K562 (cell line): ENCODE measurements around the gene PPP2R5A. TPM values are rescaled to one million over a fixed set of nuclear protein-coding genes. Genes with fewer than 3 reads are reported as not detected.
A peak's percentile ranks its signal among the peaks of the same experiment; 100 is the strongest.

Experiments
- BCOR ChIP-seq: fragments of 450-650 bp; IDR thresholded peaks from 2 replicates; pipeline ENCODE4 v1.6.1; 2016
- CAMTA2 ChIP-seq: fragments of 250-450 bp; sonication (Bioruptor Pico); conservative IDR thresholded peaks from 2 replicates; pipeline ENCODE4 v1.5.1; 2022
- ESRRB ChIP-seq: fragments of 250-450 bp; sonication (Bioruptor Pico); IDR thresholded peaks from 2 replicates; pipeline ENCODE4 v1.5.0; 2020; ENCODE audit warnings: mild to moderate bottlenecking, moderate library complexity, borderline replicate concordance
- FUS ChIP-seq: fragments of 200-400 bp; formaldehyde crosslinking; optimal IDR thresholded peaks from 2 replicates; pipeline ENCODE3; 2017; ENCODE audit warnings: low read depth, low read length
- HIVEP1 ChIP-seq: fragments of 250-450 bp; sonication (Bioruptor Pico); IDR thresholded peaks from 2 replicates; pipeline ENCODE4 v1.4.0; 2020; ENCODE audit warnings: mild to moderate bottlenecking
- LEF1 ChIP-seq: fragments of 450-650 bp; IDR thresholded peaks from 2 replicates; pipeline ENCODE4 v1.6.1; 2016; ENCODE audit warnings: mild to moderate bottlenecking
- MECOM ChIP-seq: fragments of 250-450 bp; sonication (Bioruptor Pico); IDR thresholded peaks from 2 replicates; pipeline ENCODE4 v1.8.0; 2022; ENCODE audit warnings: inconsistent platforms
- MEF2D ChIP-seq: conservative IDR thresholded peaks from 2 replicates; pipeline ENCODE4 v1.6.1; 2016; ENCODE audit warnings: low read depth, missing genetic modification characterization, missing compliant biosample characterization
- RBM34 ChIP-seq: fragments of 200-400 bp; formaldehyde crosslinking; IDR thresholded peaks from 2 replicates; pipeline ENCODE4 v1.6.1; 2018; ENCODE audit warnings: low read length, borderline replicate concordance; ENCODE audit not compliant: insufficient read depth
- RERE ChIP-seq: sonication (generic); formaldehyde crosslinking; IDR thresholded peaks from 2 replicates; pipeline ENCODE4 v1.8.0; 2023; ENCODE audit warnings: missing genetic modification reagents, mild to moderate bottlenecking, borderline replicate concordance
- SOX6 ChIP-seq: fragments of 450-650 bp; IDR thresholded peaks from 2 replicates; pipeline ENCODE4 v1.6.1; 2014; ENCODE audit warnings: mild to moderate bottlenecking
- SRSF7 ChIP-seq: fragments of 200-400 bp; formaldehyde crosslinking; optimal IDR thresholded peaks from 2 replicates; pipeline ENCODE3; 2017; ENCODE audit warnings: mild to moderate bottlenecking, low read depth, low read length
- THAP12 ChIP-seq: fragments of 250-450 bp; sonication (Bioruptor Pico); IDR thresholded peaks from 2 replicates; pipeline ENCODE4 v1.9.0; 2021; ENCODE audit warnings: mild to moderate bottlenecking, inconsistent platforms
- ZNF143 ChIP-seq: sonication (generic); formaldehyde crosslinking; IDR thresholded peaks from 2 replicates; pipeline ENCODE4 v1.9.0; 2022; ENCODE audit warnings: mild to moderate bottlenecking, missing genetic modification reagents
- ZNF76 ChIP-seq: fragments of 250-450 bp; sonication (Bioruptor Pico); IDR thresholded peaks from 2 replicates; pipeline ENCODE4 v1.4.0; 2020; ENCODE audit warnings: mild to moderate bottlenecking, moderate library complexity, borderline replicate concordance
- ZNF766 ChIP-seq: fragments of 200-800 bp; sonication (Bioruptor generic); conservative IDR thresholded peaks from 2 replicates; pipeline ENCODE4 v1.6.1; 2016; ENCODE audit warnings: missing genetic modification characterization, missing compliant biosample characterization
- polyA plus RNA-seq, 8 experiments: library from polyadenylated mRNA; depleted of rRNA in 4 of 8; stranded (reverse) in 5 of 8; unstranded in 3 of 8; fragments of >200 nt; fragmentation: Nextera tagmentation in 2 of 8; fragmentation: Illumina TruSeq in 1 of 8; extraction: Ambion mirVana in 2 of 8; extraction: Trizol in 1 of 8; gene quantifications; 2 replicates each; pipeline versions ENCODE4 v1.2.1 to v1.2.3, GENCODE V29; 2011 to 2014; ENCODE audit warnings: inconsistent platforms in 1 of 8, missing spikeins in 1 of 8
- total RNA-seq, 7 experiments: library from RNA; depleted of rRNA in 6 of 7; stranded (reverse); fragments of >200 nt in 6 of 7; fragmentation: Illumina TruSeq in 2 of 7; extraction: Trizol in 2 of 7; gene quantifications; 2 replicates each; pipeline versions ENCODE4 v1.2.1 to v1.2.3, GENCODE V29; 2011 to 2021; ENCODE audit warnings: low replicate concordance in 1 of 7
- TF ChIP-seq, protein P1 (sequence below): fragments of 250-450 bp; sonication (Bioruptor Pico); IDR thresholded peaks from 2 replicates; pipeline ENCODE4 v1.8.0; 2021; ENCODE audit warnings: mild to moderate bottlenecking, moderate library complexity

PPP2R5A gene
- total and polyA plus RNA-seq, 9 of the 15 experiments (the other 6 are each of a cell fraction or from before 2014, with no cell fraction given), result 26.9 to 106 (median 64.3) TPM

GRCh38 chr1:212284744-212285684 lies at the start of gene PPP2R5A (continued):
- TF ChIP-seq ZNF76 (CRISPR knock-in tag), result 0 out of 2 replicates have a peak, but pooled peaks have one; percentile 70
- no peak for TF ChIP-seq HIVEP1 (CRISPR knock-in tag)
- no peak for TF ChIP-seq SRSF7
- TF ChIP-seq, protein P1, sequence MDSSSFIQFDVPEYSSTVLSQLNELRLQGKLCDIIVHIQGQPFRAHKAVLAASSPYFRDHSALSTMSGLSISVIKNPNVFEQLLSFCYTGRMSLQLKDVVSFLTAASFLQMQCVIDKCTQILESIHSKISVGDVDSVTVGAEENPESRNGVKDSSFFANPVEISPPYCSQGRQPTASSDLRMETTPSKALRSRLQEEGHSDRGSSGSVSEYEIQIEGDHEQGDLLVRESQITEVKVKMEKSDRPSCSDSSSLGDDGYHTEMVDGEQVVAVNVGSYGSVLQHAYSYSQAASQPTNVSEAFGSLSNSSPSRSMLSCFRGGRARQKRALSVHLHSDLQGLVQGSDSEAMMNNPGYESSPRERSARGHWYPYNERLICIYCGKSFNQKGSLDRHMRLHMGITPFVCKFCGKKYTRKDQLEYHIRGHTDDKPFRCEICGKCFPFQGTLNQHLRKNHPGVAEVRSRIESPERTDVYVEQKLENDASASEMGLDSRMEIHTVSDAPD, result no peak
- no peak for TF ChIP-seq ESRRB (CRISPR knock-in tag)
- peak; percentile 94 for TF ChIP-seq THAP12 (CRISPR knock-in tag)
- TF ChIP-seq LEF1, result no peak; the same call in 1 of the 2 replicates
- 0 out of 2 replicates have a peak, but pooled peaks have one; percentile 84 for TF ChIP-seq RBM34
- no peak for TF ChIP-seq ZNF143 (CRISPR knock-in tag)
- TF ChIP-seq MEF2D (tag), result peak; percentile 74; the same call in 1 of the 2 replicates
- TF ChIP-seq BCOR, result peak; percentile 66
- TF ChIP-seq SOX6, result peak; percentile 34
- 0 out of 2 replicates have a peak, but pooled peaks have one; percentile 68 for TF ChIP-seq RERE (CRISPR knock-in tag)
- no peak for TF ChIP-seq FUS
- TF ChIP-seq CAMTA2 (CRISPR knock-in tag), result no peak
- no peak for TF ChIP-seq ZNF766 (CRISPR knock-in tag)
- no peak for TF ChIP-seq MECOM (CRISPR knock-in tag)
